K562 (cell line): Measurements from ENCODE around the gene ID2. TPM values are rescaled to one million over a fixed set of nuclear protein-coding genes. Genes with fewer than 3 reads are reported as not detected.

ENCODE experiments used
- ATAC-seq: fragments of 200-7000 bp; cut with Tn5 transposase; 3 replicates; pipeline ENCODE4 v1.9.1; 2020; ENCODE audit warnings: moderate library complexity
- BruUV-seq: library from RNA; stranded (reverse); fragments of 400-500 nt; replicated peaks from 2 replicates; lab custom pipeline; 2021; lab: Mats Ljungman, UMichigan
- CTCF ChIA-PET: fragments of 300-600 bp; formaldehyde crosslinking; extraction: SDS; loops from one replicate; lab custom pipeline; 2021; ENCODE audit warnings: low intra/inter-chr PET ratio; lab: Yijun Ruan, JAX
- POLR2A ChIA-PET: fragments of 300-600, 350-650 bp; sonication (Branson Sonifier 250); formaldehyde crosslinking; extraction: SDS; loops from one replicate; lab custom pipeline; 2021; ENCODE audit warnings: antibody characterized with exemption, inconsistent platforms; lab: Yijun Ruan, JAX
- DNase-seq, 4 experiments: peaks; one replicate each; pipeline versions ENCODE4 v3.0.0 to v3.0.0-alpha.2; 2011 to 2018; ENCODE audit warnings: low spot score in 3 of 4, mixed read lengths in 3 of 4; ENCODE audit errors: extremely low read depth in 1 of 4
- FAIRE-seq: peaks from 2 replicates; lab custom pipeline; 2011; peaks lifted over from hg19 to GRCh38; lab: Jason Lieb, UNC
- H2AFZ ChIP-seq: 2 replicates; pipeline ENCODE4 v1.6.0; 2011; ENCODE audit warnings: low read depth, low read length, control low read depth, inconsistent platforms
- H3K27ac ChIP-seq: fragments of 200-600 bp; 3 replicates; pipeline ENCODE4 v1.8.0; 2011; ENCODE audit warnings: low read depth, mild to moderate bottlenecking, control low read depth, inconsistent platforms, low read length, moderate library complexity, mixed read lengths; ENCODE audit errors: extremely low read depth
- H3K27me3 ChIP-seq, 2 experiments: fragments of 300-600 bp in 1 of 2; 2 replicates in 1 of 2; 3 replicates in 1 of 2; pipeline versions ENCODE4 v1.6.0 to v1.8.0; 2011; ENCODE audit warnings: inconsistent platforms in 2 of 2, low read length in 2 of 2, mild to moderate bottlenecking in 1 of 2, mixed read lengths in 1 of 2, moderate library complexity in 1 of 2; ENCODE audit not compliant: control insufficient read depth in 2 of 2, insufficient read depth in 2 of 2
- H3K36me3 ChIP-seq: fragments of 300-600 bp; 3 replicates; pipeline ENCODE4 v1.8.0; 2011; ENCODE audit warnings: mild to moderate bottlenecking, low read length, inconsistent platforms; ENCODE audit not compliant: control insufficient read depth, insufficient read depth
- H3K4me1 ChIP-seq, 2 experiments: fragments of 200-600 bp in 1 of 2; replicated peaks in 1 of 2; 2 replicates in 1 of 2; 3 replicates in 1 of 2; pipeline versions ENCODE4 v1.5.1 to v1.8.0; 2011; ENCODE audit warnings: inconsistent platforms in 2 of 2, low read length in 2 of 2, mild to moderate bottlenecking in 1 of 2, mixed read lengths in 1 of 2, moderate library complexity in 1 of 2; ENCODE audit not compliant: control insufficient read depth in 2 of 2, insufficient read depth in 2 of 2
- H3K4me2 ChIP-seq: 2 replicates; pipeline ENCODE4 v1.6.1; 2011; ENCODE audit warnings: low read length, control low read depth, inconsistent platforms, mixed read lengths; ENCODE audit not compliant: insufficient read depth
- H3K4me3 ChIP-seq: fragments of 200-600 bp; sonication (generic), shearing (Covaris generic); 2 replicates; pipeline ENCODE4 v1.5.1; 2016; ENCODE audit warnings: control low read depth, inconsistent platforms
- H3K79me2 ChIP-seq: fragments of 200-600 bp; 3 replicates; pipeline ENCODE4 v1.8.0; 2011; ENCODE audit warnings: low read length, inconsistent platforms; ENCODE audit not compliant: control insufficient read depth, insufficient read depth
- H3K9ac ChIP-seq, 2 experiments: 2 replicates each; pipeline versions ENCODE4 v1.6.0 to v1.6.1; 2011; ENCODE audit warnings: low read depth in 2 of 2, low read length in 2 of 2, control low read depth in 1 of 2, inconsistent platforms in 1 of 2, mild to moderate bottlenecking in 1 of 2, mixed read lengths in 1 of 2; ENCODE audit not compliant: insufficient read depth in 1 of 2
- H3K9me1 ChIP-seq: one replicate; pipeline ENCODE4 v1.6.0; 2011; ENCODE audit warnings: inconsistent platforms, mild to moderate bottlenecking, low read length, moderate library complexity; ENCODE audit not compliant: control insufficient read depth, insufficient read depth
- H3K9me3 ChIP-seq: replicated peaks from 2 replicates; pipeline ENCODE4 v1.5.1; 2011; ENCODE audit warnings: low read depth, low read length, inconsistent platforms; ENCODE audit not compliant: control insufficient read depth, insufficient read depth
- H4K20me1 ChIP-seq: replicated peaks from 2 replicates; pipeline ENCODE4 v1.6.1; 2011; ENCODE audit warnings: low read length, inconsistent platforms, mixed read lengths; ENCODE audit not compliant: control insufficient read depth, insufficient read depth
- ARID1B ChIP-seq: fragments of 450-650 bp; IDR thresholded peaks from 2 replicates; pipeline ENCODE4 v1.6.1; 2016; ENCODE audit warnings: antibody characterized with exemption, mild to moderate bottlenecking, inconsistent platforms
- CBFA2T3 ChIP-seq: fragments of 450-650 bp; IDR thresholded peaks from 2 replicates; pipeline ENCODE4 v1.6.1; 2017
- CBX8 ChIP-seq: fragments of 200-600 bp; sonication (generic); IDR thresholded peaks from 2 replicates; pipeline ENCODE4 v1.6.1; 2012; ENCODE audit warnings: borderline replicate concordance, mixed run types, low read depth, mild to moderate bottlenecking, moderate library complexity, mixed read lengths, low read length, control low read depth, inconsistent platforms; ENCODE audit not compliant: poor library complexity, severe bottlenecking; ENCODE audit errors: extremely low read depth
- CREB1 ChIP-seq, 2 experiments: sonication (generic) in 1 of 2; formaldehyde crosslinking in 1 of 2; IDR thresholded peaks; 2 replicates each; pipeline versions ENCODE4 v1.6.1 to v1.8.0; 2012 to 2022; ENCODE audit warnings: inconsistent platforms in 1 of 2, mild to moderate bottlenecking in 1 of 2, missing genetic modification reagents in 1 of 2, moderate library complexity in 1 of 2
- CXXC5 ChIP-seq: fragments of 250-450 bp; sonication (Bioruptor Pico); IDR thresholded peaks from 2 replicates; pipeline ENCODE4 v1.8.0; 2022; ENCODE audit warnings: inconsistent platforms, mild to moderate bottlenecking, moderate library complexity
- DPF2 ChIP-seq: fragments of 450-650 bp; IDR thresholded peaks from 2 replicates; pipeline ENCODE4 v1.6.1; 2016
- EHMT2 ChIP-seq: fragments of 450-650 bp; IDR thresholded peaks from 2 replicates; pipeline ENCODE4 v1.6.1; 2018; ENCODE audit warnings: antibody characterized with exemption
- ESRRA ChIP-seq: fragments of 450-650 bp; IDR thresholded peaks from 2 replicates; pipeline ENCODE4 v1.6.1; 2014; ENCODE audit warnings: low read depth, mild to moderate bottlenecking, moderate library complexity, borderline replicate concordance
- ETV5 ChIP-seq: sonication (generic); formaldehyde crosslinking; IDR thresholded peaks from 2 replicates; pipeline ENCODE4 v1.4.0; 2020; ENCODE audit warnings: low read depth, mild to moderate bottlenecking, missing genetic modification reagents
- MBD2 ChIP-seq: sonication (generic); IDR thresholded peaks from 2 replicates; pipeline ENCODE4 v1.6.1; 2016; ENCODE audit warnings: low read depth, borderline replicate concordance
- PBX2 ChIP-seq, 2 experiments: IDR thresholded peaks in 1 of 2; conservative IDR thresholded peaks in 1 of 2; 2 replicates each; pipeline ENCODE4 v1.6.1; 2016; ENCODE audit warnings: low read depth in 2 of 2, mild to moderate bottlenecking in 1 of 2, missing compliant biosample characterization in 1 of 2, missing genetic modification characterization in 1 of 2, moderate library complexity in 1 of 2
- PKNOX1 ChIP-seq: fragments of 450-650 bp; IDR thresholded peaks from 2 replicates; pipeline ENCODE4 v1.6.1; 2016
- PML ChIP-seq: IDR thresholded peaks from 2 replicates; pipeline ENCODE4 v1.6.1; 2012; ENCODE audit warnings: low read length, inconsistent platforms
- SPI1 ChIP-seq: IDR thresholded peaks from 2 replicates; pipeline ENCODE4 v1.6.1; 2011; ENCODE audit warnings: low read depth, low read length, control low read depth, borderline replicate concordance
- TARDBP ChIP-seq: fragments of 450-650 bp; IDR thresholded peaks from 2 replicates; pipeline ENCODE4 v1.6.1; 2016
- TCF3 ChIP-seq: sonication (generic); formaldehyde crosslinking; IDR thresholded peaks from 2 replicates; pipeline ENCODE4 v1.4.0; 2020; ENCODE audit warnings: mild to moderate bottlenecking, missing genetic modification reagents
- TFAM ChIP-seq: fragments of 250-450 bp; sonication (Bioruptor Pico); conservative IDR thresholded peaks from 2 replicates; pipeline ENCODE4 v1.5.0; 2021; ENCODE audit warnings: mild to moderate bottlenecking, moderate library complexity
- ZNF23 ChIP-seq: fragments of 250-450 bp; sonication (Bioruptor Pico); IDR thresholded peaks from 2 replicates; pipeline ENCODE4 v1.4.0; 2020; ENCODE audit warnings: mild to moderate bottlenecking
- ZNF589 ChIP-seq: fragments of 200-800 bp; sonication (Bioruptor generic); IDR thresholded peaks from 2 replicates; pipeline ENCODE4 v1.6.1; 2016; ENCODE audit warnings: low read depth, missing genetic modification characterization, missing compliant biosample characterization
- WGBS: fragments of 100-300 bp; shearing (Covaris generic); methylation state at CpG from one replicate; pipeline ENCODE4 v1.1.6; 2016; ENCODE audit warnings: low coverage, mixed read lengths; ENCODE audit not compliant: insufficient coverage; ENCODE audit errors: missing lambda C conversion rate; 5-methylcytosine and 5-hydroxymethylcytosine counted together
- in situ Hi-C: fragments of 300-500 bp; cut with MboI; formaldehyde crosslinking; loops from 4 replicates; pipeline ENCODE4 v1.15.0; 2018; ENCODE audit warnings: inconsistent platforms, mixed read lengths
- intact Hi-C: fragments of 100-400 bp; cut with micrococcal nuclease; formaldehyde crosslinking; loops from 2 replicates; pipeline ENCODE4 v1.14.2; 2022
- polyA plus RNA-seq, 8 experiments: library from polyadenylated mRNA; depleted of rRNA in 4 of 8; stranded (reverse) in 5 of 8; unstranded in 3 of 8; fragments of >200 nt; fragmentation: Nextera tagmentation in 2 of 8; fragmentation: Illumina TruSeq in 1 of 8; extraction: Ambion mirVana in 2 of 8; extraction: Trizol in 1 of 8; gene quantifications; 2 replicates each; pipeline versions ENCODE4 v1.2.1 to v1.2.3, GENCODE V29; 2011 to 2014; ENCODE audit warnings: inconsistent platforms in 1 of 8, missing spikeins in 1 of 8
- total RNA-seq, 7 experiments: library from RNA; depleted of rRNA in 6 of 7; stranded (reverse); fragments of >200 nt in 6 of 7; fragmentation: Illumina TruSeq in 2 of 7; extraction: Trizol in 2 of 7; gene quantifications; 2 replicates each; pipeline versions ENCODE4 v1.2.1 to v1.2.3, GENCODE V29; 2011 to 2021; ENCODE audit warnings: low replicate concordance in 1 of 7

ID2 gene
- total and polyA plus RNA-seq, 9 of the 15 experiments (the other 6 are each of a cell fraction or from before 2014, with no cell fraction given), result 8.0 to 35.7 (median 16.6) TPM

GRCh38 chr2:8691859-8692437 is 10.1 kb downstream of the ID2 start:
- no peaks in the 10 kb centered on the region for H4K20me1 ChIP-seq
- ATAC-seq (peak; percentile 62), FAIRE-seq (peak; percentile 71), DNase-seq (peak in 3 of 4 experiments; percentile 17 to 35 (median 27))
- BruUV-seq, result no TSS peak
- H3K27ac ChIP-seq, result peak overlapping the region; percentile 21; the same call in 2 of the 3 replicates
- peaks cover 10 to 15% of the 10 kb centered on the region in 2 experiments; a peak in 4 of 5 replicates for H3K4me1 ChIP-seq
- H3K9me3 ChIP-seq, result no peaks in the 10 kb centered on the region; the same call in 1 of the 2 replicates
- WGBS, result 37% methylated on average over 9 of the region's 9 CpGs
- H3K4me3 ChIP-seq, result no peak overlapping the region
- H3K9me1 ChIP-seq, result no peaks in the 10 kb centered on the region
- CTCF ChIA-PET, result interaction anchor here (2.0 kb wide), 1 partner anchor 70 kb away, joined by 13 read pairs; no protein-coding TSS in a partner anchor
- H3K36me3 ChIP-seq, result no peaks in the 10 kb centered on the region
- H3K9ac ChIP-seq, result peak overlapping the region in 1 of 2 experiments; percentile 58; a peak in 1 of 4 replicates
- H2AFZ ChIP-seq, result peak overlapping the region; percentile 76
- in situ Hi-C loops, result loop anchor here (25.0 kb wide), 2 partner anchors 680 to 1605 kb away; no protein-coding TSS in a partner anchor
- intact Hi-C loops, result loop anchor here (1.0 to 5.0 kb wide), 3 partner anchors 69 to 445 kb away; no protein-coding TSS in a partner anchor
- POLR2A ChIA-PET, result interaction anchor here (2.3 kb wide), 1 partner anchor 10 kb away, joined by 14 read pairs; the partner anchor contains the start of gene ID2
- H3K4me2 ChIP-seq, result peak overlapping the region; percentile 63
- H3K79me2 ChIP-seq, result no peaks in the 10 kb centered on the region
- H3K27me3 ChIP-seq, result no peaks in the 10 kb centered on the region
- TF ChIP-seq PKNOX1, result peak; percentile 91
- 0 out of 2 replicates have a peak, but pooled peaks have one; percentile 24 for TF ChIP-seq ARID1B
- TF ChIP-seq ZNF589 (CRISPR knock-in tag), result no peak
- 0 out of 2 replicates have a peak, but pooled peaks have one; percentile 25 for TF ChIP-seq ETV5 (CRISPR knock-in tag)
- no peak for TF ChIP-seq MBD2
- TF ChIP-seq CREB1 (IDR thresholded peaks at IDR 0.05), result 0 out of 2 replicates have a peak, but pooled peaks have one; percentile 14
- no peak for TF ChIP-seq CREB1 (CRISPR knock-in tag; IDR thresholded peaks at IDR 0.05)
- 0 out of 2 replicates have a peak, but pooled peaks have one; percentile 9 for TF ChIP-seq DPF2
- TF ChIP-seq CBFA2T3, result peak; percentile 54
- TF ChIP-seq TCF3, result peak; percentile 49; the same call in 1 of the 2 replicates
- TF ChIP-seq ESRRA, result peak; percentile 57; the same call in 1 of the 2 replicates
- TF ChIP-seq CXXC5 (CRISPR knock-in tag), result no peak
- TF ChIP-seq CBX8, result no peak
- 0 out of 2 replicates have a peak, but pooled peaks have one; percentile 29 for TF ChIP-seq EHMT2
- peak; percentile 30; the same call in 1 of the 2 replicates for TF ChIP-seq SPI1
- no peak for TF ChIP-seq PBX2 (CRISPR knock-in tag; IDR thresholded peaks at IDR 0.05; ENCODE audit: low read depth)
- TF ChIP-seq PBX2 (tag; conservative IDR thresholded peaks at IDR 0.05; ENCODE audit: low read depth), result peak; percentile 52
- no peak for TF ChIP-seq ZNF23 (CRISPR knock-in tag)
- no peak for TF ChIP-seq TARDBP
- no peak for TF ChIP-seq TFAM (CRISPR knock-in tag)
- TF ChIP-seq PML, result no peak
